Hindlimb muscle (tissue), 1 donor: Measurements from ENCODE around the gene RPS6KB2. TPM values are rescaled to one million over a fixed set of nuclear protein-coding genes. Genes with fewer than 3 reads are reported as not detected.
"Not testable (repeated sequence)": the region's sequence is repeated elsewhere in the genome, so short reads cannot be mapped to it uniquely, and the experiment has no call there.

Experiments
- DNase-seq: peaks from one replicate; pipeline ENCODE4 v3.0.0-alpha.2; 2013
- polyA plus RNA-seq: library from polyadenylated mRNA; unstranded; fragments of 120-200 nt; gene quantifications from one replicate; pipeline ENCODE4 v1.2.1, GENCODE V29; 2013; ENCODE audit not compliant: insufficient read length

Gene RPS6KB2
- polyA plus RNA-seq, 1 donor: 30.3 TPM

DNA sequence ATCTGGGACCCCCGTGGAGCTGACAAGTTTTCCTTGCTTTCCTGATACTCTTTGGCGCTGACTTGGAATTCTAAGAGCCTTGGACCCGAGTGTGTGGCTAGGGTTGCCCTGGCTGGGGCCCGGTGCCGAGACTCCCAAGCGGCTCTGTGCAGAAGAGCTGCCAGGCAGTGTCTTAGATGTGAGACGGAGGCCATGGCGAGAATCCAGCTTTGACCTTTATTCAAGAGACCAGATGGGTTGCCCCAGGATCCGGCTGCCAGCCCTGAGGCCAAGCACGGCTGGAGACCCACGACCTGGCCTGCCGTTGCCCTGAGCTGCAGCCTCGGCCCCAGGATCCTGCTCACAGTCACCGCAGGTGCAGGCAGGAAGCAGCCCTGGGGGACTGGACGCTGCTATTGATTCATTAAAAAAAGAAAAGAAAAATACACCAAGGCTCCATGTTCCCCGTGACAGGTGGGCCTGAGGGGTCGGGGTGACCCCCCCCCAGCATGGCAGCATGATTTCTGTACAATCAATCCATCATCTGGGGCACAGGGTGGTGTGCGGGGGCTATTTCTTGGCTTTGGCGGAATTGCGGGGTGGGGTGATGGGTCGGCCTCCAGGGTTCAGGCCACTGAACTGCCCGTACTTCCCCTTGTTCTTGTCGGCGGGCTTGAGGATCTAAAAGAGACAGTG, 30.2 kb upstream of the RPS6KB2 start:
- no peak for DNase-seq

DNA sequence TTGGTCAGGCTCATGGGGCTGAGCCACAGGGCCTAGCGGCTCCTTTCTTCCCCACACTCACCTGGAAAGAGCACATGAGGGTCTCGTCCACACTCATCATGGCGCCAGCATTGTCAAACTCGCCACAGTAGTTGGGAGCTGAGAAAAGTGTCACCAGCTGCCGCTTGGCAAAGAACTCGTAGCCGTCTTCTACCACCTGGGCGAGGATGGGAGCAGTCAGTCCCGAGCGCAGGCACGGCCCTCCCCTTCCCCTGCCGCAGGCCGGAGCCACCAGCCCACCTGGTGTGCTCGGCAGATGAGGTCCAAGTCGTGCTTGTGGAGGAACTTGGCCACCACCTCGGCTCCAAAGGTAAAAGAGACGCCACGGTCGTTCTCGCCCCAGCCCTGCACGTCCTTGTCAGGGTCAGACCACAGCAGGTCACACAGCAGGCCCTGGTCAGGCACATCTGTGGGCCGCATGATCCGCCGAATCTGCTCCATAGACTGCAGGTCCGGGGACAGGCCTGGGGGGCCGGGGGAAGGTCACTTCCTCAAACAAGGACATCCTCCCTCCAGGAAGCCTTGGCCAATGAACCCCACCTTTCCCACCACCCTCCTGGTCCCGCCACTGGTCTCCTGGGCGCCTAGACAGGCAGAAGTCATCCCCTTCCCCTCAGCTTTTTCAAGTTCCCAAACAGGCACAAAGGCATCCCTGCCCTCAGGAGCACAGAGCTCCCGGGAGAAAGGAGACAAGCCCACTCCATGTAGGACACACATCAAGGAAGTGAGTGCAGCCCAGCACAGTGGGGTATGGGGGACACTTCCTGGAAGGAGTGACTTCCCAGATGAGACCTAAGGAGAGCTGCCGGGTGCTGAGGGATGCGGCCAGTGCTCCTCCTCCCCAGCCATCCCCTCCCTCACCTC, 29.4 kb upstream of the RPS6KB2 start:
- DNase-seq: no peak

DNA sequence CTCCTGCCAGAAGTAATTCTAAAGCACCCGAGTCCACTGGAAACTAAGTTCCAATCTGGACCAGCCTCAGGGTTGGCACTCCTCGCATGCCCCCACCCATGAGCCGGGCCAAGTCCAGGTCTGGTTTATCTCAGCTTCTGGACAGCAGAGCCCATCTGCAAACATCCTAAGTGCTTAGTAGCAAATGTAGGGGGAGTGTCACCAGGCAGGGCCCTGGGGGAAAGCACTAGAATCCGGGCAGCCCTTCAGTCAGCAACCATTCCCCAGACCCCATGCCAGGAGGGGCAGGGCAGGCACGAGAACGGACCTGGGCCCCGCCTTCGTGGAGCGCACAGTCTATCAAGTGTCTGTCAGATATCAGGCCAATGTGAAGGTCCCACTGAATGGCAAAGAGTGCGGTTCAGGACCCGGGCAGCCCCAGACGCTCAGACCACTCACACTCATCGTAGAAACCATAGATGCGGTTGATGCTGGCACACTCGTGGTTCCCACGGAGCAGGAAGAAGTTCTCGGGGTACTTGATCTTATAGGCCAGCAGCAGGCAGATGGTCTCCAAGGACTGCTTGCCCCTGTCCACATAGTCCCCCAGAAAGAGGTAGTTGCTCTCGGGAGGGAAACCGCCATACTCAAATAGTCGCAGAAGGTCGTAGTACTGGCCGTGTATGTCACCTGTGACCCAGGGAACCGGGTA, 27.9 kb upstream of the RPS6KB2 start:
- no peak for DNase-seq

DNA sequence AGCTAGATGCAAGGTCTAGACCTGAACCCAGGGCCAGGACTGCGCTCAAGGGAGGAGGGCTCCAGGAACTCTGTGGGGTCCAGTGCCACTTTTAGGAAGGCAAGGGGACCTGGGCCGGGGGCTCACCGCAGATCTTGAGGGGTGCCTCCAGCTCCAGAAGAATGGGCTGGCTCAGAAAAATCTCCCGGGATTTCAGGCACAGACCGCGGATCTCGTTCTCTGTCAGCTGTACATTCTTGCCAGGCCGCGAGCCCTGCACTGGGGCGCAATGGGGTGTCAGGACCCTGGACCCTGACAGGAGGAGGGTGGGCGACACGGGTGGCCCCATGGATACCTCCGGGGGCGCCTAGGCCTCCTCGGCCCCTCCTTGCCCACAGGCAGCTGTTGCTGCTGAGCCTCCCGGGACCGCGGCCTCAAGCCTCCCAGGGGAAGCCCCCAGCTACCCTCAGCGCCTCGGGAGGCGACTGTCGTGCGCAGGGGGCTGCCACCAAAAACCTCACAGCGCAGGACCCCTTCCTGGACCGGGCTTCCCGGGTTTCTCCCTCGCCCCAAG, 27.3 kb upstream of the RPS6KB2 start:
- DNase-seq: no peak

DNA sequence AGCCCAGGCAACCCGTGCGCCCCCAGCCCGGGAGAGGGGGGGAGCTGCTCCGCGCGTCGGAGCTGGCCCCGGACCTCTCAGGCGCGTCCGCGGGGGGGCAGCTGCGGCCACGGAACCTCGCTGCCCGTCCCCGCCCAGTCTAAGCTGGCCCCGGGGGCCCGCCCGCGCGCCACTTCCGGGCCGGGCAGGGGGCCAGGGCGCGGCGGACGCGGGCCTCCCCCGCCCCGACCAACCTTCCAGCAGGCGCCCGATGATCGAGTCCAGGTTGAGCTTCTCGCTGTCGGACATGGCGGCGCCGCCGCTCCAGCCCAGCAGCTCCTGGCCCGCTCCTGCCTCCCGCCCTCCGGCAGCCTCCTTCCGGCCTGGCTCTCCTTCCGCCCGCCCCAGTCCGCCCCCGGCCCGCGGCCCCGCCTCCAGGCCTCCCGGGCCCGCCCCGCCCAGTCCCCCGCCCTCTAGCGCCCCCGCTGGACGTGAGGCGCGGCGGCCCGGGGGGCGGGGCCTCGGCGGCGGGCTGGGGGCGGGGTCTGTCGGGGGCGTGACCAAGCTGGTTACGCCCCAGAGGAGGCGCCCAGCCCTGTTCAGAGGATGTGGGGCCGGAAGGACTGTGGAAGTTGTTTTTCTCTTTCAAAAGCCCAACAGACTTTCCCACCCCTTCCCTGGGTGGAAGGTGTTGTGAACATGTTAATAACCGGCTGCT, 26.7 kb upstream of the RPS6KB2 start, which contains the start of gene PPP1CA:
Gene PPP1CA, minus strand, starts transcription at position 364 of the 697 bp plus-strand sequence. Its CDS starts 76 bp downstream, at position 288.
- peak; percentile 89 for DNase-seq

DNA sequence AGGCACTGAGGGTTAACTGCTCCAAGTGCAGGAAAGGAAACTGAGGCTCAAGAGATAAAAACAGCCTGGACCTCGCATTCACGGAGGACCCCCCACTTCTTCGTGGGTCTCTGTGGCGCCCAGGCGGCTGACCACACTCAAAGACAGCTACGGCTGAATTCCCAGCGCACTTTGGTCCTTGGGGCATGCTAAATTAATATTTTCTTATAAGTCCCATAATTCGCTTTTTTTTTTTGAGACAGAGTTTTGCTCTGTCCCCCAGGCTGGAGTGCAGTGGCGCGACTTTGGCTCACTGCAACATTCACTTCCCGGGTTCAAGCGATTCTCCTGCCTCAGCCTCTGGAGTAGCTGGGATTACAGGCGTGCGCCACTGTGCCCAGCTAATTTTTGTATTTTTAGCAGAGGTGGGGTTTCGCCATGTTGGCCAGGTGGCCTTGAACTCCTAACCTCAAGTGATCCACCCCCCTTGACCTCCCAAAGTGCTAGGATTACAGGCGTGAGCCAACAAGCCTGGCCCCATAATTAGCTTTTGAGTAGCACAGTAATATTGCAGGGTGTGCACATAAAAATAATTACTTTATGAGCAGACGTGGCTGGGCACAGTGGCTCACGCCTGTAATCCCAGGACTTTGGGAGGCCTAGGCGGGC, 26.0 kb upstream of the RPS6KB2 start:
- not testable (repeated sequence) for DNase-seq

DNA sequence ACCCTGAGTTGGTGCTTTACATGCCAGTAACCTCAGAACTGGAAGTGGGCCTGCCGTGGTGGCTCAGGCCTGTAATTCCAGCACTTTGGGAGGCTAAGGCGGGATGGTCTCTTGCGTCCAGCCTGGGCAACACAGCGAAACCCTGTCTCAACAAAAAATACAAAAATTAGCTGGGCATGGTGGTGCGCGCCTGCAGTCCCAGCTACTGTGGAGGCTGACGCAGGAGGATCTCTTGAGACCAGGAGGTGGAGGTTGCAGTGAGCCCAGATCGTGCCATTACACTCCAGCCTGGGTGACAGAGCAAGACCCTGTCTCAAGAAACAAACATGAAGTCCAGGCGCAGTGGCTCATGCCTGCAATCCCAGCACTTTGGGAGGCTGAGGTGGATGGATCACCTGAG, 25.2 kb upstream of the RPS6KB2 start:
- not testable (repeated sequence) for DNase-seq

DNA sequence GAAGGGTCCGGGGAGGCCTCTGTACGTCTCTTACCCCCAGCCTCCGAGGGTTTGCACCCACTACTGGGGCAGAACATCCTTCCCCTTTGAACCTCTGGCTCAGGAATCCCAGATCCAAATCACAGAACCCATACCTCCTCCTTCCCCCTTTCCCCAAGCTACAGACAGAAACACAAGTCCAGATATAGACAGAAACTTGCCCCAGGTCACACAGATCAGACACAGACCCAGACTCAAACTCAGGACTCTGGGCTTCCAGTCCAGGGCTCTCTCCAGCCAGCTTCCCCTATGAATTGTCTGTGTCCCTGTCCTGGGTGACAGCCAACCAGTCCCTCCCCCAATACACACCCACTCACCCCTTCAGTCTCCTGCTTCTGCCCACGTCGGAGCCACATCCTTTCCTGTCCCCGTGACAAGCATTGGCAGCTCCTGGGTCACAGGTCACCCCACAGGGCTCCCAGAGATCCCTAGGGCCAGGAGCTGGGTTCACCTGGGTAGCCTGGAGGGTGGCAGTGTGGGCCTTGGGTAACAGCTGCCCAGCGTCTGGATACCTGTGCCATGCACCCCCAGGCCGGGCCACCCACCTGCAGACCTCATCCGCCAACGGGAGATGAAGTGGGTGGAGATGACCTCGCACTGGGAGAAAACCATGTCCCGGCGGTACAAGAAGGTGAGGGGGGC, 23.6 kb upstream of the RPS6KB2 start:
- no peak for DNase-seq

DNA sequence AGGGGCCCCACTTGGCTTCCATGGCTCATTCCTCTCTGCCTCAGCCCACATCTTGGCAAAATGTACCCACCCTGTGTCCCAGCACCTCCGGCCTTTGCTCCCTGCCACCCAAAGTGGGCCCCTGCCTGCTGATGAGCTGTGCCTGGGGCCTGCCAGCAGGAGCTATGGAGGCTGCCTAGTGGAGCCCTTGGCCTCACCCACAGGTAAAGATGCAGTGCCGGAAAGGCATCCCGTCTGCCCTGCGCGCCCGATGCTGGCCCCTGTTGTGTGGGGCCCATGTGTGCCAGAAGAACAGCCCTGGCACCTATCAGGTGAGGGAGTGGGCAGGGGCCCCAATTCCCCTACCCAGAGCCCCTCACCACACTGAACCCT, 23.1 kb upstream of the RPS6KB2 start:
- DNase-seq: no peak

DNA sequence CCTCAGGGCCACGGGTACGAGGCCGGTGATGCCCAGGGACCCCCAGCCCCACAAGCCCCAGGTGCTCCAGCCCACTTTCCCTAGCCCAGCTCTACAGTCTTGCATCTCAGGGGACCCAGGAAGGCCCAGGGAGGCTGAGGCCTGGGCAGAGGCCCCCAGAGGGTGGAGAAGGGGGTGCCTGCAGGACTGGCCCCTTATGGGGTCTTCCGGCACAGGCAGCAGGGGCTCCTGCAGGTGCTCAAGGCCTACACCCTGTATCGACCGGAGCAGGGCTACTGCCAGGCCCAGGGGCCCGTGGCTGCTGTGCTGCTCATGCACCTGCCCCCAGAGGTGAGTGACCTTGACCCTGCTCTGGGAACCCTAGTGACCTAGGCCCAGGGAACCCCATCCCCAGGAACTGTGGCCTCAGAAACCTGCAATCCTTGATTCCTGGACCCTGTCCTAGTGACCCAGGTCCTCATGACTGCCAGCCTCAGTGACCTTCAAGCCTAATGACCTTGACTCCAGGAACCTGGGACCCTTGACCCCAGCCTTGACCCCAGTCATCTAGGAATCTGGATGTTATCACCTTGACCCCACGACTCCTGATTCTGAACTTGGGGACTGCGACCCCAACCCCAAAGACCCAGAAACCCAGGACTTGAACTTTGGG, 22.5 kb upstream of the RPS6KB2 start:
- DNase-seq: no peak

DNA sequence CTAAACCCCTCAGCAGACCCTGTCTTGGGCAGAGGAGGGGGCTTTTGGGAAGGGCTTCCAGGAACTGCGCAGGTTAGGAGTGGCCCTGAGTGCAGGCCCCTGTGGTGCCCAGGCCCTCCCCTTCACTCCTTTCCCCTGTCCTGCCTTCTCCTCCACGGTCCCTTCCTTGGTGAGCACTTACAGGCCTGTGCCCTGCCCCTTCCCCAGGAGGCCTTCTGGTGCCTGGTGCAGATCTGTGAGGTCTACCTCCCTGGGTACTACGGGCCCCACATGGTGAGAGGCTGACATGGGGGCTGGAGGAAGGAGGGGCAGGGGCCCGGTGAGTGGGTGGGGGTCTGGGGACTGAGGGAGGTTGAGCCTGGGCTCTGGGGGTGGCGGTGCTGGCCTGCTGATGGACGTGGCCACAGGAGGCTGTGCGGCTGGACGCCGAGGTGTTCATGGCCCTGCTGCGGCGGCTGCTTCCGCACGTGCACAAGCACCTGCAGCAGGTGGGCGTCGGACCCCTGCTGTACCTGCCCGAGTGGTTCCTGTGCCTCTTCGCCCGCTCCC, 21.8 kb upstream of the RPS6KB2 start:
- no peak for DNase-seq

DNA sequence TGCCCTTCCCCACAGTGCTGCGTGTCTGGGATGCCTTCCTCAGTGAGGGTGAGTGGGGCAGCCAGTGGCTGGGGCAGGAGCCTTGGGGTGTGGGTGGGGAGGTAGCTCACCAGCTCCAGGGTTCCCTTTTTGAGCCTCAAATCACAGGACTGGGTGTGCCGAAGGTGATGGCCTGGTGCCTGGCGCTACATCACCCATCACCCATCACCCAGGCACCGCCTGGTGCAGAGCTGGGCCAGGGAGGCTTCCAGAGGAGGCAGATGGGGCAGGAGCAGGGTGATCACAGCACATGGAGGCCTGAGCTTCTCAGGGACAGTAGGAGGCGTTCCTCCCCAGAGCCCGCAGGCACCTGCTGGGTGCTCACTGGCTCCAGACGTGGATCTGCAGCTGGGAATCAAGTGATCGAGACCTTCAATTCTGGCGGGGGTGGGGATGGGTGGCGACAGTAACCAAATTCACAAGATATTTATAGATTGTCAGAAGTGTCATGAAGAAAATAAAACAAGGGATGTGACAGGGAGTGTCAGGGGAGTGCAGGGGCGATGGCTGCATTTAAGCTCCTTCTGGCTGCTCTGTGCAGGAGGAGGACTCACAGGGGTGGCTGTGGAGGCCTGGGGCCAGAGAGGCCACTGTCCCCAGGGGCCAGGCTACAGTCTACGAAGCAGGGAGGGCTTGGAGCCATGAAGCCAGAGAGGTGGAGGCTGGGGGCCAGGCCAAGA, 21.2 kb upstream of the RPS6KB2 start:
- DNase-seq: no peak

DNA sequence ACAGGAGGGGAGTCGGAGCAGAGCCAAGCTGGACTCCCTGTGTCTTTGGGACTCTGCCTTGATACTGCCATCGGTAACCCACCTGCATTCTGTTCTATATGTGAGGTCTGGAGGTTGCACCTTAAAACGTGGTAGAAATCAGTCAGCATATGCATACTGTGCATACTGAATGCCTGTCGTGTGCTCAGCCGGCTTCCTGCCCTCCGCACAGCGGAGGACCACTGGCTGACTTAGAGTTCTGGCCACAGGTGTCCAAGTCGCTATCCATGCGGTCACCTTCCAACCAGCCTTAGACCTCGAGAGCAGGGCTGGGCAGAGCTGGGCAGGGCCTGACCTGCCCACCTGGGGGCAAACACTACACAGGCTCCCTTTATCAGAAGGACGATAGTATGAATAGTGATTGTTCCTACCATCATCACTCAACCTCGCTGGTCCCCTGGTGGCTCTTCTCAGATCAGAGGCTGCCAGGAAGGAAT, 20.6 kb upstream of the RPS6KB2 start:
- DNase-seq: no peak

DNA sequence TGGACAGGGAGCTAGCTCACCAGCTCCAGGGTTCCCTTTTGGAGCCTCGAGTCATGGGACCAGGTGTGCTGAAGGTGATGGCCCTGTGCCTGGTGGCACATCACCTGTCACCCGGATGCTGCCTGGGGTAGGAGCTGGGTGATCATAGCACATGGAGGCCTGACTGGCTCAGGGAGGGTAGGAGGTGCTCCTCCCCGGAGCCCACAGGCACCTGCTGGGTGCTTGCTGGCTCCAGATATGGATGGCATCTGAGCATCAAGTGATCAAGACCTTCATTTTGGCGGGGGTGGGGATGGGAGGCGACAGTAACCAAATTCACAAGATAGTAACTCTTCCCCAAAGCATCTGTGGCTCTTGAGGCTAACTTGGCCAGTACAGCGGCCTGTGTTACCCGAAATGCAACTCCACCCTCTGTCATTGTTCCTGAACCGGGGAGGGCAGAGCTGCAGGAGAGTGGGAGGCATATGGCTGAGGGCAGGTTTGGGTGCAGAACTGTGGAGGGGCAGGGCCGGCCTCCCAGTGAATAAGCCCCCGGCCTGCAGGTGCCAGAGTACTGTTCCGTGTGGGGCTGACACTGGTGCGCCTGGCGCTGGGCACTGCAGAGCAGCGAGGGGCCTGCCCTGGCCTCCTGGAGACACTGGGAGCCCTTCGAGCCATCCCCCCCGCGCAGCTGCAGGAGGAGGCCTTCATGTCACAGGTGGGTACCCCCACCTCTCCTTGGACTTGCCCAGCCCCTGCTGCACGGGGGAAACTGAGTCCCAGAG, 19.7 kb upstream of the RPS6KB2 start:
- no peak for DNase-seq

DNA sequence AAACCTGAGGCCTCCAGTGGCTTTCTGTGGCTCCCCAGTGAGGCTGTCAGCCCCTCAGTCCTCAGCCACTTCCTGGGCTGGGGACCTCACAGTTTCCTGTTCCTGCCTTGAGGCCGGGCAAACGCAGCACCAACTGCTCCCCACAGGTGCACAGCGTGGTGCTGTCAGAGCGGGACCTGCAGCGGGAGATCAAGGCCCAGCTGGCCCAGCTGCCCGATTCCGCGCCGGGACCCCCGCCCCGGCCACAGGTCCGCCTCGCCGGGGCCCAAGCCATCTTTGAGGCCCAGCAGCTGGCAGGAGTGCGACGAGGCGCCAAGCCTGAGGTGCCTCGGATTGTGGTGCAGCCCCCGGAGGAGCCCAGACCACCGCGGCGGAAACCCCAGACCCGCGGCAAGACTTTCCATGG, 19.0 kb upstream of the RPS6KB2 start:
- no peak for DNase-seq

DNA sequence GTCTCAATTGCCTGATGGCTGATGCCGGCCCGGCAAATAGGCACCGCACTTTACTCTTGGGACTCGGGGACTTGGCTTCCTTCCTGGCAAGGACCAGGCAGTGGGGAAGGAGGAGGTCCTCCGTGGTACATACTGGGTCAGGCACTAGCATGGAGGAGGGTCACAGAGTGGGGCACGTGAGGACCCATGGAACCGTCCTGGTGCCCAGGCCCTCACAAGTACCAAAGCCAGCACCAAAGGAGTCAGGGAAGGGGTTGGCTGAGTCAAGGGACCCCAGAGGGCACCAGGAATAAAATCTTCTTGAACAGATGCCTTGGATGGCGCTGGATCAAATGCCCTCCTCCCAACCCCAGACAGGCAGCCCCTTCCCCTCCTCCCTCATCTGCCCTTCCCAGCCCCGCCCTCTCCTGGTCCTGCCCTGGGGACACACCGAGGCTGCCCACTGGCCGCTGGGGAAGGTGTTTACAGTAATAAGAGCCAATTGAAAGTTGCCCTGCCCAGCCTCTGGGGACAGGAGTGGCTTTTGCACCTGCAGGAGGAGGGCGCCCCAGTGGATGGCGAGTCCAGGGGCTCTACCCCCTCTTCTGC, 18.4 kb upstream of the RPS6KB2 start:
- no peak for DNase-seq

DNA sequence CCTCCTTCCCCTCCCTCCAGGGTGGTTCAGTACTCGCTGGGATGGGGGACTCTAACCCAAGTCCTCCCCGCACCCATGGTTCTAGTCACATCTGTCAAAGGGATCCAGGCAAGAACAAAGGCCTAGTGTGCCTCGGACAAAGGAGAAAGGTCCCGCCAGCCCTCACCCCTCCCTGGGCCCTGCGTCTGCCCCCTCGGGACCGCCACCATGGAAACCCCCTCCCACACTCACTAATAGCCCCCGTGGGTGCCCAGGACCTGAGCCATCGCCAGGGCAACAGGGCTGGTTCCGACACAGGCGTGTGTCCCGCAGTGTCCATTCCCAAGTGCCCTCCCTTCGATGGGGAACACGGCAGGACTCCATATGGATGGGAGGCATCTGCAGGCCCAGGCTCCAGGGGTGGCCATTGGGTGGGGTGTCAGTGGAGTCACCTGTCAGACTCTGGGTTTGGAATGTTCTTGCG, 17.9 kb upstream of the RPS6KB2 start:
- no peak for DNase-seq
